GM23338 (cell line): ENCODE measurements around the gene AMBP. TPM values are rescaled to one million over a fixed set of nuclear protein-coding genes. Genes with fewer than 3 reads are reported as not detected.

Experiments
- ATAC-seq: fragments of 200-7000 bp; cut with Tn5 transposase; 3 replicates; pipeline ENCODE4 v1.9.1; 2020
- DNase-seq: peaks from one replicate; pipeline ENCODE4 v3.0.0-alpha.2; 2015; ENCODE audit warnings: low spot score
- H2AFZ ChIP-seq: fragments of 200-600 bp; sonication (generic); 2 replicates; pipeline ENCODE4 v1.8.0; 2016; ENCODE audit warnings: antibody characterized with exemption, mild to moderate bottlenecking, moderate library complexity
- H3F3A ChIP-seq: fragments of 200-600 bp; sonication (generic); replicated peaks from 2 replicates; pipeline ENCODE4 v1.8.0; 2017; ENCODE audit warnings: antibody characterized with exemption, mixed run types, low read depth
- H3K27ac ChIP-seq: fragments of 200-600 bp; sonication (generic); 2 replicates; pipeline ENCODE4 v1.6.1; 2016; ENCODE audit warnings: low read depth
- H3K27me3 ChIP-seq: fragments of 200-600 bp; sonication (generic); 2 replicates; pipeline ENCODE4 v1.8.0; 2016; ENCODE audit warnings: mild to moderate bottlenecking, mixed run types, moderate library complexity; ENCODE audit not compliant: insufficient read depth
- H3K36me3 ChIP-seq: fragments of 200-600 bp; sonication (generic); 2 replicates; pipeline ENCODE4 v1.8.0; 2016; ENCODE audit warnings: mild to moderate bottlenecking; ENCODE audit not compliant: insufficient read depth
- H3K4me1 ChIP-seq: fragments of 200-600 bp; sonication (generic); 2 replicates; pipeline ENCODE4 v1.8.0; 2016; ENCODE audit warnings: mild to moderate bottlenecking, moderate library complexity; ENCODE audit not compliant: insufficient read depth
- H3K4me2 ChIP-seq: fragments of 200-600 bp; sonication (generic); 2 replicates; pipeline ENCODE4 v1.7.1; 2017; ENCODE audit warnings: mixed run types
- H3K4me3 ChIP-seq: fragments of 200-600 bp; sonication (generic); 2 replicates; pipeline ENCODE4 v1.6.1; 2016; ENCODE audit warnings: mixed run types
- H3K79me2 ChIP-seq: fragments of 200-600 bp; sonication (generic); replicated peaks from 2 replicates; pipeline ENCODE4 v1.8.0; 2017; ENCODE audit warnings: mild to moderate bottlenecking; ENCODE audit not compliant: insufficient read depth
- H3K9me2 ChIP-seq: fragments of 200-600 bp; sonication (generic); 2 replicates; pipeline ENCODE4 v1.8.0; 2017; ENCODE audit not compliant: insufficient read depth
- H4K20me1 ChIP-seq: fragments of 200-600 bp; sonication (generic); replicated peaks from 2 replicates; pipeline ENCODE4 v1.8.0; 2017; ENCODE audit warnings: mild to moderate bottlenecking; ENCODE audit not compliant: insufficient read depth
- H3K27ac Mint-ChIP-seq: 2 replicates; pipeline ENCODE4 v1.8.0; 2020; ENCODE audit warnings: inconsistent platforms, mild to moderate bottlenecking, moderate library complexity, mixed read lengths
- H3K27me3 Mint-ChIP-seq: 3 replicates; pipeline ENCODE4 v1.8.0; 2022; ENCODE audit warnings: low read depth, mild to moderate bottlenecking, moderate library complexity, mixed read lengths, inconsistent platforms; ENCODE audit not compliant: insufficient read depth, poor library complexity
- H3K36me3 Mint-ChIP-seq: 3 replicates; pipeline ENCODE4 v1.8.0; 2021; ENCODE audit warnings: low read depth, mild to moderate bottlenecking, inconsistent platforms, moderate library complexity, mixed read lengths
- H3K4me1 Mint-ChIP-seq: 3 replicates; pipeline ENCODE4 v1.8.0; 2020; ENCODE audit warnings: mild to moderate bottlenecking, inconsistent platforms, mixed read lengths
- H3K4me3 Mint-ChIP-seq: 3 replicates; pipeline ENCODE4 v1.8.0; 2021; ENCODE audit warnings: moderate library complexity, mild to moderate bottlenecking, inconsistent platforms, mixed read lengths
- H3K9me3 Mint-ChIP-seq: 3 replicates; pipeline ENCODE4 v1.8.0; 2020; ENCODE audit warnings: moderate library complexity, mild to moderate bottlenecking, inconsistent platforms, mixed read lengths
- CREB1 ChIP-seq: fragments of 250-450 bp; sonication (Bioruptor Pico); IDR thresholded peaks from 2 replicates; pipeline ENCODE4 v1.5.0; 2020; ENCODE audit warnings: low read depth, mild to moderate bottlenecking, moderate library complexity
- EZH2 ChIP-seq: fragments of 200-600 bp; sonication (generic); IDR thresholded peaks from one replicate; pipeline ENCODE4 v1.8.0; 2017; ENCODE audit warnings: antibody characterized with exemption, mild to moderate bottlenecking, low read depth; ENCODE audit not compliant: unreplicated experiment
- EZH2phosphoT487 ChIP-seq: fragments of 200-600 bp; sonication (generic); IDR thresholded peaks from one replicate; pipeline ENCODE4 v1.8.1; 2018; ENCODE audit warnings: antibody characterized with exemption; ENCODE audit not compliant: unreplicated experiment
- JUNB ChIP-seq: IDR thresholded peaks from one replicate; pipeline ENCODE4 v1.6.1; 2016; ENCODE audit warnings: antibody characterized with exemption; ENCODE audit not compliant: unreplicated experiment
- NANOG ChIP-seq: IDR thresholded peaks from 2 replicates; pipeline ENCODE4 v1.6.1; 2016; ENCODE audit warnings: antibody characterized with exemption, borderline replicate concordance
- POLR2AphosphoS5 ChIP-seq: IDR thresholded peaks from 2 replicates; pipeline ENCODE4 v1.6.1; 2016; ENCODE audit warnings: antibody characterized with exemption, low read depth
- REST ChIP-seq: IDR thresholded peaks from one replicate; pipeline ENCODE4 v1.6.1; 2018; ENCODE audit warnings: antibody characterized with exemption; ENCODE audit not compliant: unreplicated experiment
- ZNF114 ChIP-seq: fragments of 250-450 bp; sonication (Bioruptor Pico); IDR thresholded peaks from 2 replicates; pipeline ENCODE4 v1.5.0; 2020; ENCODE audit warnings: mild to moderate bottlenecking, moderate library complexity
- ZNF331 ChIP-seq: fragments of 250-450 bp; sonication (Bioruptor Pico); IDR thresholded peaks from 2 replicates; pipeline ENCODE4 v1.5.0; 2020; ENCODE audit warnings: low read depth, mild to moderate bottlenecking, moderate library complexity
- polyA plus RNA-seq: library from polyadenylated mRNA; unstranded; fragments of >200 nt; fragmentation: Nextera tagmentation; extraction: Ambion mirVana; gene quantifications from 2 replicates; pipeline ENCODE4 v1.2.1, GENCODE V29; 2016
- total RNA-seq: library from RNA; depleted of rRNA; stranded (reverse); fragments of >200 nt; shearing (Covaris generic); gene quantifications from 2 replicates; pipeline ENCODE4 v1.2.3, GENCODE V29; 2014

The AMBP gene
- total and polyA plus RNA-seq, 2 experiments from 2014 or later: 1.3 to 2.0 TPM

GRCh38 chr9:114050226-114050568 lies 27.9 kb downstream of the AMBP start:
- H3K36me3 Mint-ChIP-seq: peaks cover 40% of the 10 kb centered on the region
- no peaks in the 10 kb centered on the region for H3K36me3 ChIP-seq
- peaks cover 1% of the 10 kb centered on the region for H3K4me1 Mint-ChIP-seq
- H4K20me1 ChIP-seq: peaks cover 1% of the 10 kb centered on the region
- H3K9me2 ChIP-seq: 0 out of 2 replicates have a peak, but pooled peaks cover 4% of the 10 kb centered on the region
- H3K27ac ChIP-seq: no peak overlapping the region
- no peak overlapping the region for H3K27ac Mint-ChIP-seq
- H3K4me1 ChIP-seq: no peaks in the 10 kb centered on the region
- DNase-seq (no peak), ATAC-seq (no peak)
- no peak overlapping the region for H3K4me3 Mint-ChIP-seq
- no peaks in the 10 kb centered on the region for H3K9me3 Mint-ChIP-seq
- TF ChIP-seq ZNF114: no peak
- TF ChIP-seq JUNB: no peak
- no peak for TF ChIP-seq POLR2AphosphoS5
- no peak for TF ChIP-seq ZNF331 (CRISPR knock-in tag)
- no peak for TF ChIP-seq EZH2
- no peak for TF ChIP-seq CREB1
- TF ChIP-seq EZH2phosphoT487: no peak
- peaks cover 3% of the 10 kb centered on the region for H3K27me3 Mint-ChIP-seq
- no peaks in the 10 kb centered on the region for H3K79me2 ChIP-seq
- H2AFZ ChIP-seq: no peak overlapping the region
- H3K4me3 ChIP-seq: no peak overlapping the region
- no peaks in the 10 kb centered on the region for H3K27me3 ChIP-seq
- H3K4me2 ChIP-seq: no peak overlapping the region
- H3F3A ChIP-seq: no peaks in the 10 kb centered on the region

GRCh38 chr9:114049441-114050225 lies 28.5 kb downstream of the AMBP start:
- no peaks in the 10 kb centered on the region for H3F3A ChIP-seq
- no peaks in the 10 kb centered on the region for H3K4me1 ChIP-seq
- no peaks in the 10 kb centered on the region for H3K36me3 ChIP-seq
- no peaks in the 10 kb centered on the region; the same call in 2 of the 3 replicates for H3K4me1 Mint-ChIP-seq
- H3K9me3 Mint-ChIP-seq: no peaks in the 10 kb centered on the region
- peaks cover 40% of the 10 kb centered on the region for H3K36me3 Mint-ChIP-seq
- H3K27ac ChIP-seq: no peak overlapping the region
- H3K79me2 ChIP-seq: no peaks in the 10 kb centered on the region
- no peak overlapping the region for H3K4me3 ChIP-seq
- TF ChIP-seq NANOG: no peak
- no peak for TF ChIP-seq CREB1
- no peak for TF ChIP-seq JUNB
- no peak for TF ChIP-seq REST
- TF ChIP-seq ZNF114: no peak
- TF ChIP-seq EZH2phosphoT487: no peak
- H3K27me3 Mint-ChIP-seq: peaks cover 3% of the 10 kb centered on the region
- ATAC-seq (no peak), DNase-seq (no peak)
- H3K9me2 ChIP-seq: 0 out of 2 replicates have a peak, but pooled peaks cover 4% of the 10 kb centered on the region
- no peaks in the 10 kb centered on the region for H3K27me3 ChIP-seq
- peaks cover 4% of the 10 kb centered on the region for H4K20me1 ChIP-seq
- no peak overlapping the region for H2AFZ ChIP-seq
- no peak overlapping the region for H3K4me2 ChIP-seq
- H3K27ac Mint-ChIP-seq: no peak overlapping the region
- no peak overlapping the region for H3K4me3 Mint-ChIP-seq
